Stimulated activated CD8-positive, alpha-beta memory T cell treated with anti-CD3 and anti-CD28 coated beads, Interleukin-7, amount 100 ng/mL, for 48 hours (primary cell): ENCODE data around the gene DNMT3B.
A peak's percentile ranks its signal among the peaks of the same experiment; 100 is the strongest.
"Not testable (repeated sequence)": the region's sequence is repeated elsewhere in the genome, so short reads cannot be mapped to it uniquely, and the experiment has no call there.

Experiments used
- DNase-seq, 2 donors: peaks; one replicate each; pipeline ENCODE4 v3.0.0-alpha.2; 2020; ENCODE audit warnings: low read depth in 1 of 2; ENCODE audit errors: extremely low read depth in 1 of 2

The DNMT3B gene

GRCh38 chr20:32761831-32762753, at the start of gene DNMT3B:
Gene DNMT3B (plus strand): TSS chr20:32762385. CDS start chr20:32780324, 17,939 bp downstream.
- DNase-seq, result peak; percentile 57 to 69

GRCh38 chr20:32718749-32719348, 43.3 kb upstream of the DNMT3B start:
- DNase-seq, result no peak

GRCh38 chr20:32727683-32728082, 34.5 kb upstream of the DNMT3B start:
- no peak for DNase-seq

- DNase-seq, result not testable (repeated sequence)
Observed at GRCh38 chr20:32728435-32728834, 33.8 kb upstream of the DNMT3B start.

- DNase-seq, result not testable (repeated sequence)
Observed at GRCh38 chr20:32729334-32729733, 32.9 kb upstream of the DNMT3B start.

- no peak for DNase-seq
Observed at GRCh38 chr20:32731882-32732266, 30.3 kb upstream of the DNMT3B start.

- no peak for DNase-seq
Observed at GRCh38 chr20:32737371-32738223, 24.6 kb upstream of the DNMT3B start.

GRCh38 chr20:32741151-32741550, 21.0 kb upstream of the DNMT3B start:
- DNase-seq, result no peak

- no peak for DNase-seq
Observed at GRCh38 chr20:32742322-32743236, 19.6 kb upstream of the DNMT3B start.

GRCh38 chr20:32743237-32744112, 18.7 kb upstream of the DNMT3B start, which contains the start of gene COMMD7:
Gene COMMD7 (minus strand): TSS chr20:32743467. CDS start chr20:32743391, 76 bp downstream.
- peak; percentile 33 to 67 for DNase-seq

- DNase-seq, result no peak
Observed at GRCh38 chr20:32749914-32750637, 12.1 kb upstream of the DNMT3B start.

- no peak for DNase-seq
Observed at GRCh38 chr20:32751293-32751692, 10.9 kb upstream of the DNMT3B start.

- no peak for DNase-seq
Observed at GRCh38 chr20:32751702-32752457, 10.3 kb upstream of the DNMT3B start.

GRCh38 chr20:32752458-32753250, 9.5 kb upstream of the DNMT3B start:
- DNase-seq, result no peak

GRCh38 chr20:32753731-32754130, 8.5 kb upstream of the DNMT3B start:
- no peak for DNase-seq

- no peak for DNase-seq
Observed at GRCh38 chr20:32756156-32756555, 6.0 kb upstream of the DNMT3B start.

GRCh38 chr20:32761417-32761830, 761 bp upstream of the DNMT3B start:
- DNase-seq, result no peak
